RWPE2 (cell line): ENCODE measurements around the gene NUP214.

Source experiments
- ATAC-seq: fragments of 200-7000 bp; cut with Tn5 transposase; 3 replicates; pipeline ENCODE4 v1.9.1; 2021; ENCODE audit warnings: low read depth
- DNase-seq: peaks from one replicate; pipeline ENCODE4 v3.0.0-alpha.2; 2020; ENCODE audit warnings: low spot score
- H3K27ac ChIP-seq: fragments of 450-650 bp; 2 replicates; pipeline ENCODE4 v1.5.1; 2017; ENCODE audit warnings: mild to moderate bottlenecking; ENCODE audit not compliant: poor library complexity, severe bottlenecking
- H3K27me3 ChIP-seq: fragments of 250-450 bp; sonication (Bioruptor Pico); 2 replicates; pipeline ENCODE4 v1.5.1; 2021; ENCODE audit warnings: mild to moderate bottlenecking, moderate library complexity; ENCODE audit not compliant: insufficient read depth, poor library complexity, severe bottlenecking
- H3K36me3 ChIP-seq: fragments of 250-450 bp; sonication (Bioruptor Pico); 2 replicates; pipeline ENCODE4 v1.5.1; 2020; ENCODE audit warnings: low read depth, mild to moderate bottlenecking, moderate library complexity
- H3K4me1 ChIP-seq: fragments of 250-450 bp; sonication (Bioruptor Pico); 2 replicates; pipeline ENCODE4 v1.5.1; 2021; ENCODE audit warnings: mild to moderate bottlenecking, moderate library complexity; ENCODE audit not compliant: insufficient read depth, poor library complexity, severe bottlenecking
- H3K4me3 ChIP-seq: fragments of 250-450 bp; sonication (Bioruptor Pico); 2 replicates; pipeline ENCODE4 v1.5.1; 2021; ENCODE audit warnings: mild to moderate bottlenecking, moderate library complexity; ENCODE audit not compliant: severe bottlenecking
- H3K9me3 ChIP-seq: fragments of 250-450 bp; sonication (Bioruptor Pico); 2 replicates; pipeline ENCODE4 v1.5.1; 2021; ENCODE audit warnings: mild to moderate bottlenecking, moderate library complexity; ENCODE audit not compliant: severe bottlenecking
- TF ChIP-seq, protein P1 (sequence below): fragments of 450-650 bp; IDR thresholded peaks from one replicate; pipeline ENCODE4 v1.5.1; 2017; ENCODE audit warnings: mild to moderate bottlenecking, moderate library complexity; ENCODE audit not compliant: poor library complexity, severe bottlenecking

The NUP214 gene

DNA sequence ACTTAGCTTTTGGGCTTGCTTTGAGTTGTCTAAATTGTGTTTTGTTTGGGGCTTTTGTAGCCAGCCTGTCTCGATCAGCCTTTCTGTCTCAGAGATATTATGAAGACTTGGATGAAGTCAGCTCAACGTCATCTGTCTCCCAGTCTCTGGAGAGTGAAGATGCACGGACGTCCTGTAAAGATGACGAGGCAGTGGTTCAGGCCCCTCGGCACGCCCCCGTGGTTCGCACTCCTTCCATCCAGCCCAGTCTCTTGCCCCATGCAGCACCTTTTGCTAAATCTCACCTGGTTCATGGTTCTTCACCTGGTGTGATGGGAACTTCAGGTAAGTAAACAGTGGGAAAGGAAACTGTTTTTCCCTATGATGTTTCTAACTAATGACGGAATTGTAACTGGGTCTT lies 48.6 kb downstream of the NUP214 start:
- peaks cover 16% of the 10 kb centered on the region for H3K9me3 ChIP-seq
- ATAC-seq (no peak), DNase-seq (no peak)
- no peaks in the 10 kb centered on the region for H3K27me3 ChIP-seq
- H3K4me3 ChIP-seq = no peak overlapping the region
- TF ChIP-seq, protein P1, sequence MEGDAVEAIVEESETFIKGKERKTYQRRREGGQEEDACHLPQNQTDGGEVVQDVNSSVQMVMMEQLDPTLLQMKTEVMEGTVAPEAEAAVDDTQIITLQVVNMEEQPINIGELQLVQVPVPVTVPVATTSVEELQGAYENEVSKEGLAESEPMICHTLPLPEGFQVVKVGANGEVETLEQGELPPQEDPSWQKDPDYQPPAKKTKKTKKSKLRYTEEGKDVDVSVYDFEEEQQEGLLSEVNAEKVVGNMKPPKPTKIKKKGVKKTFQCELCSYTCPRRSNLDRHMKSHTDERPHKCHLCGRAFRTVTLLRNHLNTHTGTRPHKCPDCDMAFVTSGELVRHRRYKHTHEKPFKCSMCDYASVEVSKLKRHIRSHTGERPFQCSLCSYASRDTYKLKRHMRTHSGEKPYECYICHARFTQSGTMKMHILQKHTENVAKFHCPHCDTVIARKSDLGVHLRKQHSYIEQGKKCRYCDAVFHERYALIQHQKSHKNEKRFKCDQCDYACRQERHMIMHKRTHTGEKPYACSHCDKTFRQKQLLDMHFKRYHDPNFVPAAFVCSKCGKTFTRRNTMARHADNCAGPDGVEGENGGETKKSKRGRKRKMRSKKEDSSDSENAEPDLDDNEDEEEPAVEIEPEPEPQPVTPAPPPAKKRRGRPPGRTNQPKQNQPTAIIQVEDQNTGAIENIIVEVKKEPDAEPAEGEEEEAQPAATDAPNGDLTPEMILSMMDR = no peak
- H3K4me1 ChIP-seq = no peaks in the 10 kb centered on the region
- no peak overlapping the region for H3K27ac ChIP-seq
- peaks cover 63% of the 10 kb centered on the region for H3K36me3 ChIP-seq

DNA sequence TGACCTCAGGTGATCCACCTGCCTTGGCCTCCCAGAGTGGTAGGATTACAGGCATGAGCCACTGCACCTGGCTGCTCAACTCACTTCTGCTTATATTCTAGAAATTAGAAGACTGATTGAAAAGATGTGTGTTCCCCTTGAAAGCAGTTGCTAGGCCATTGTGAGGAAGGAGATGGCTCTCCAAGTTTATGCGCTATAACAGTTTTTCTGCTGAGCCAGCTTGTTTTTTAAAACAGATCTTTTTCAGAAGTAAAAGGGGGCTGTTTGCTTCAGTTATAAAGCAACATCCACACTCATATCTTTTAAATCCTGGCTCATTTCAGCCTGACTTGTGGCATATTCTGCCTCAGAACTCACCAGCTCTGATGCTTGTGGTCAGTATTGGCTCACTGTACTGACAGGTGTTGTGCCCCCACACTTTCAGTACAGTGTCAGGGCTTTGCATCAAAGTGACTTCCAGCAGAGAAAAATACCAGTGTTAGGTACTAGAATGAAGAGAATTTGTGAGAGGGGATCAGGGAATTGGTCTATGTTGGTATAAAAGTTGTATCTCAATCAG lies 49.4 kb downstream of the NUP214 start:
- Histone ChIP-seq H3K9me3 (peaks cover 16% of the 10 kb centered on the region), H3K4me3 (no peak overlapping the region), H3K27ac (no peak overlapping the region), H3K27me3 (no peaks in the 10 kb centered on the region), H3K4me1 (no peaks in the 10 kb centered on the region), H3K36me3 (peaks cover 66% of the 10 kb centered on the region)
- TF ChIP-seq, protein P1 = no peak
- DNase-seq = no peak
- ATAC-seq = no peak

DNA sequence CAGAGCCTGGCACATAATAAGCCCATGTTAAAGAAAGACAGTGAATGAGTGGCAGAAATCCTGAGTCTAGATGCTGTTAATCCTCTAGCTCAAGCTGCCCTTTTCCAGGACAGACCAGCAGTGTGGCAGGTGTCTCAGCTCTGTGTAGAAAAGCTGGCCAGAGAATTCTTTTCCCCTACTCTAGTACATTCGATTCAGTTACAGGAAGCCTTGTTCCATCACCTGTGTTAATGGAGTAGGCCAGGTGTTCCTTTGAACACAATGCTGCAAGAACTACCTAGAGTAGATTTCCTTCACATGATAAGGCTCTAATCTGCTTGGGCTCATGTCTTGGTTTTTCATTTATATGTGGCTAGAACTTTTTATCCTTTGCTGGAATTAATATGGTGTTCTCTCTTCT lies 52.5 kb downstream of the NUP214 start:
- H3K27ac ChIP-seq = no peak overlapping the region
- TF ChIP-seq, protein P1 = no peak
- H3K36me3 ChIP-seq = peaks cover 85% of the 10 kb centered on the region
- H3K9me3 ChIP-seq = peaks cover 25% of the 10 kb centered on the region
- peak overlapping the region; percentile 2 for H3K4me3 ChIP-seq
- no peak for DNase-seq
- no peaks in the 10 kb centered on the region for H3K27me3 ChIP-seq
- ATAC-seq = no peak
- no peaks in the 10 kb centered on the region for H3K4me1 ChIP-seq

DNA sequence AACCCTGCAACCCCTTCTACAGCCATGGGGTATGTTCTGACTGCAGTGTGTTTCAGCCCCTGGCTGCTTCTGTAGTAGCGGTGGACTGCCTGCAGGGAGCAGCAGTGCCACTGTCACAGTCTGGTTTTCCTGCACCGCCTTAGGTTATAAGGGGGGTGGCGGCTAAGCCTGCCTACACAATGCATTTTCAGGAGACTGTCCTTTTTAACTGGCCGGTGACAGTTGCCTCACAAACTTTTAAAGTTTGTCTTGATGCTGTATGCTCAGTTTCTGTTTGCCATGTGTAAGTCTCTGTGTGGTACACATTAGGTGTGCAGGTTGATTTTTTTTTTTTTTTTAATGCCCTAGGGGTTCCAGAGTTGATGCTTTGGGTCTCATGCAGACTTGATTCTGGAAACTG lies 53.0 kb downstream of the NUP214 start:
- no peaks in the 10 kb centered on the region for H3K4me1 ChIP-seq
- H3K4me3 ChIP-seq = peak overlapping the region; percentile 2
- TF ChIP-seq, protein P1 = peak; percentile 77
- H3K27ac ChIP-seq = no peak overlapping the region
- peaks cover 90% of the 10 kb centered on the region for H3K36me3 ChIP-seq
- no peaks in the 10 kb centered on the region for H3K27me3 ChIP-seq
- ATAC-seq = peak; percentile 78
- no peak for DNase-seq
- peaks cover 25% of the 10 kb centered on the region for H3K9me3 ChIP-seq

DNA sequence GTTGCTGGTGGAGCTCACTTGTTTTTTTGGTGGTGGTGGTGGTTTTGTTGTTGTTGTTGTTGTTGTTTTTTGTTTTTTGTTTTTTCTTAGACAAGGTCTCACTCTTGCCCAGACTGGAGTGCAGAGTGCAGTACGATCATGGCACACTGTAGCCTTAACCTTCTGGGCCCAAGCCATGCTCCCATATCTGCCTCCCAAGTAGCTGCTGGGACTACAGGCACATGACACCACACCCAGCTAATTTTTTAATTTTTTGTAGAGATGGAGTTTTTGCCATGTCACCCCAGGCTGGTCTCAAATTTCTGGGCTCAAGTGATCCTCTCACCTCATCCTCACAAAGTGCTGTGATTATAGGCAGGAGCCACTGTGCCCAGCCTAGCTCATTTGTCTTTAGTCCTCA lies 53.5 kb downstream of the NUP214 start:
- Histone ChIP-seq H3K36me3 (peaks cover 90% of the 10 kb centered on the region), H3K4me1 (no peaks in the 10 kb centered on the region)

More for the DNA sequence above, 53.5 kb downstream of the NUP214 start:
- peaks cover 22% of the 10 kb centered on the region for H3K9me3 ChIP-seq
- ATAC-seq (no peak), DNase-seq (no peak)
- H3K27ac ChIP-seq = no peak overlapping the region
- H3K27me3 ChIP-seq = no peaks in the 10 kb centered on the region
- TF ChIP-seq, protein P1 = no peak
- H3K4me3 ChIP-seq = no peak overlapping the region
